ENCODE results near the gene BMERB1.

- no peak for TF ChIP-seq ELF1 (IDR thresholded peaks at IDR 0.05)
- TF ChIP-seq RXRA (IDR thresholded peaks at IDR 0.05; ENCODE audit: borderline replicate concordance, low read depth), result no peak
- no peak for TF ChIP-seq CTCF (IDR thresholded peaks at IDR 0.05)
- TF ChIP-seq SIN3A (IDR thresholded peaks at IDR 0.05; ENCODE audit: borderline replicate concordance, low read depth, low read length), result no peak
- TF ChIP-seq REST (IDR thresholded peaks at IDR 0.05; ENCODE audit: low read depth, low read length), result no peak
- TF ChIP-seq RAD21 (IDR thresholded peaks at IDR 0.05; ENCODE audit: low read length), result no peak
- TF ChIP-seq NFIC (IDR thresholded peaks at IDR 0.05; ENCODE audit: borderline replicate concordance), result no peak
- TF ChIP-seq YY1 (IDR thresholded peaks at IDR 0.05; ENCODE audit: low read depth), result no peak
- no peak for TF ChIP-seq POLR2AphosphoS5 (IDR thresholded peaks at IDR 0.05; ENCODE audit: low read depth, low read length)
- TF ChIP-seq EP300 (IDR thresholded peaks at IDR 0.05; ENCODE audit: borderline replicate concordance in 1 of 2, low read depth in 1 of 2, low read length in 1 of 2), result no peak
Observed at GRCh38 chr16:15515992-15516391, 81.6 kb downstream of the BMERB1 start.
